ENCODE measurements around the gene ADAMTS10.

- no peak for TF ChIP-seq CTCF (IDR thresholded peaks at IDR 0.05; ENCODE audit: low read depth, low read length, poor library complexity, severe bottlenecking)
- TF ChIP-seq EZH2phosphoT487 (IDR thresholded peaks at IDR 0.05; ENCODE audit: borderline replicate concordance, low read length): no peak
Observed at GRCh38 chr19:8611877-8612806, 1.6 kb upstream of the ADAMTS10 start.

All from DOHH2 (cell line).